IMR-90 (cell line): Measurements from ENCODE around the gene ADGRF5. TPM values are rescaled to one million over a fixed set of nuclear protein-coding genes. Genes with fewer than 3 reads are reported as not detected.

Source experiments
- ATAC-seq: fragments of 200-7000 bp; cut with Tn5 transposase; 2 replicates; pipeline ENCODE4 v1.9.1; 2020; ENCODE audit warnings: low read depth, mild to moderate bottlenecking, moderate library complexity
- BruUV-seq: library from RNA; stranded (reverse); fragments of 400-500 nt; replicated peaks from 2 replicates; lab custom pipeline; 2021; lab: Mats Ljungman, UMichigan
- CTCF ChIA-PET: fragments of 300-600 bp; formaldehyde crosslinking; extraction: SDS; loops from one replicate; lab custom pipeline; 2021; ENCODE audit warnings: antibody characterized with exemption; lab: Yijun Ruan, JAX
- POLR2A ChIA-PET: fragments of 300-600 bp; sonication (Branson Sonifier 250); formaldehyde crosslinking; loops from one replicate; lab custom pipeline; 2022; ENCODE audit warnings: antibody characterized with exemption; ENCODE audit not compliant: unreplicated experiment; lab: Charles Lee
- DNase-seq: peaks from one replicate; pipeline ENCODE4 v3.0.0; 2013
- H2AFZ ChIP-seq: replicated peaks from 2 replicates; pipeline ENCODE3; 2013; ENCODE audit warnings: low read length, mild to moderate bottlenecking; ENCODE audit not compliant: poor library complexity
- H2AK5ac ChIP-seq: 2 replicates; pipeline ENCODE4 v1.6.1; 2013; ENCODE audit warnings: low read depth, low read length, inconsistent platforms
- H2AK9ac ChIP-seq: replicated peaks from 2 replicates; pipeline ENCODE3; 2013; ENCODE audit warnings: mild to moderate bottlenecking, low read depth, low read length, moderate library complexity; ENCODE audit not compliant: poor library complexity
- H2BK120ac ChIP-seq: 2 replicates; pipeline ENCODE4 v1.6.1; 2013; ENCODE audit warnings: low read depth, low read length, inconsistent platforms
- H2BK15ac ChIP-seq: 3 replicates; pipeline ENCODE4 v1.6.1; 2013; ENCODE audit warnings: low read depth, low read length, inconsistent platforms
- H2BK20ac ChIP-seq: 2 replicates; pipeline ENCODE4 v1.6.1; 2013; ENCODE audit warnings: low read depth, mild to moderate bottlenecking, inconsistent platforms, low read length, moderate library complexity
- H2BK5ac ChIP-seq: 2 replicates; pipeline ENCODE4 v1.6.1; 2013; ENCODE audit warnings: mild to moderate bottlenecking, low read depth, low read length, inconsistent platforms; ENCODE audit not compliant: poor library complexity, severe bottlenecking
- H3K14ac ChIP-seq: replicated peaks from 2 replicates; pipeline ENCODE4 v1.6.1; 2013; ENCODE audit warnings: low read depth, low read length, inconsistent platforms
- H3K18ac ChIP-seq: 2 replicates; pipeline ENCODE4 v1.6.1; 2013; ENCODE audit warnings: low read depth, low read length, control low read depth
- H3K23ac ChIP-seq: 2 replicates; pipeline ENCODE4 v1.6.1; 2013; ENCODE audit warnings: low read depth, low read length, inconsistent platforms
- H3K27ac ChIP-seq: 2 replicates; pipeline ENCODE4 v1.5.1; 2013; ENCODE audit warnings: mild to moderate bottlenecking, control low read depth, low read length; ENCODE audit not compliant: insufficient read depth
- H3K27me3 ChIP-seq: 2 replicates; pipeline ENCODE4 v1.6.1; 2013; ENCODE audit warnings: low read length; ENCODE audit not compliant: control insufficient read depth, insufficient read depth
- H3K36me3 ChIP-seq: 2 replicates; pipeline ENCODE4 v1.6.1; 2013; ENCODE audit warnings: low read length, mixed read lengths; ENCODE audit not compliant: control insufficient read depth, insufficient read depth
- H3K4ac ChIP-seq: 2 replicates; pipeline ENCODE4 v1.6.1; 2013; ENCODE audit warnings: low read depth, low read length, inconsistent platforms
- H3K4me1 ChIP-seq: 2 replicates; pipeline ENCODE4 v1.6.1; 2013; ENCODE audit warnings: low read length, mixed read lengths; ENCODE audit not compliant: control insufficient read depth, insufficient read depth
- H3K4me2 ChIP-seq: 2 replicates; pipeline ENCODE4 v1.6.1; 2013; ENCODE audit warnings: low read depth, mild to moderate bottlenecking, control low read depth, low read length, moderate library complexity
- H3K4me3 ChIP-seq: 2 replicates; pipeline ENCODE4 v1.5.1; 2013; ENCODE audit warnings: low read depth, mild to moderate bottlenecking, control low read depth, low read length, moderate library complexity; ENCODE audit not compliant: insufficient read depth
- H3K56ac ChIP-seq: 2 replicates; pipeline ENCODE4 v1.6.1; 2013; ENCODE audit warnings: low read length, inconsistent platforms; ENCODE audit not compliant: insufficient read depth; ENCODE audit errors: extremely low read depth
- H3K79me1 ChIP-seq, 2 experiments: 2 replicates each; pipeline ENCODE4 v1.6.1; 2013; ENCODE audit warnings: low read length in 2 of 2, inconsistent platforms in 1 of 2, low read depth in 1 of 2
- H3K9ac ChIP-seq: 2 replicates; pipeline ENCODE4 v1.6.1; 2013; ENCODE audit warnings: low read depth, low read length, control low read depth
- H3K9me1 ChIP-seq: 2 replicates; pipeline ENCODE4 v1.6.1; 2013; ENCODE audit warnings: low read length, inconsistent platforms; ENCODE audit not compliant: insufficient read depth
- H3K9me3 ChIP-seq: 2 replicates; pipeline ENCODE4 v1.6.1; 2013; ENCODE audit warnings: low read length; ENCODE audit not compliant: control insufficient read depth, insufficient read depth
- H4K20me1 ChIP-seq: 2 replicates; pipeline ENCODE4 v1.6.1; 2013; ENCODE audit warnings: low read length, inconsistent platforms; ENCODE audit not compliant: insufficient read depth
- H4K5ac ChIP-seq: 2 replicates; pipeline ENCODE4 v1.6.1; 2013; ENCODE audit warnings: mild to moderate bottlenecking, low read depth, low read length, control low read depth
- H4K8ac ChIP-seq, 2 experiments: 2 replicates each; pipeline ENCODE4 v1.6.1; 2013; ENCODE audit warnings: low read depth in 2 of 2, low read length in 2 of 2, control low read depth in 1 of 2, inconsistent platforms in 1 of 2
- H4K91ac ChIP-seq: 2 replicates; pipeline ENCODE4 v1.6.1; 2013; ENCODE audit warnings: low read depth, low read length, inconsistent platforms; ENCODE audit not compliant: insufficient read depth
- BHLHE40 ChIP-seq: fragments of 150-350 bp; IDR thresholded peaks from 2 replicates; pipeline ENCODE4 v1.6.1; 2016; ENCODE audit warnings: mild to moderate bottlenecking, low read depth, low read length
- CEBPB ChIP-seq: IDR thresholded peaks from 2 replicates; pipeline ENCODE4 v1.6.1; 2012; ENCODE audit warnings: low read depth, low read length, improper control_type of control experiment
- CHD1 ChIP-seq: IDR thresholded peaks from 2 replicates; pipeline ENCODE4 v1.6.1; 2012; ENCODE audit warnings: low read depth, low read length, improper control_type of control experiment
- CTCF ChIP-seq: conservative IDR thresholded peaks from 2 replicates; pipeline ENCODE4 v1.5.1; 2012; ENCODE audit warnings: mild to moderate bottlenecking, low read depth, low read length, improper control_type of control experiment
- ELK1 ChIP-seq: fragments of 150-350 bp; IDR thresholded peaks from 2 replicates; pipeline ENCODE4 v1.6.1; 2016; ENCODE audit warnings: low read depth, mild to moderate bottlenecking, low read length, moderate library complexity, borderline replicate concordance
- FOS ChIP-seq: fragments of 150-350 bp; IDR thresholded peaks from 2 replicates; pipeline ENCODE4 v1.6.1; 2016; ENCODE audit warnings: low read depth, low read length
- MAFK ChIP-seq: IDR thresholded peaks from 2 replicates; pipeline ENCODE4 v1.6.1; 2012; ENCODE audit warnings: low read depth, low read length, improper control_type of control experiment
- MAZ ChIP-seq: IDR thresholded peaks from 2 replicates; pipeline ENCODE4 v1.6.1; 2012; ENCODE audit warnings: low read depth, mild to moderate bottlenecking, low read length, improper control_type of control experiment, moderate library complexity, borderline replicate concordance
- MXI1 ChIP-seq: IDR thresholded peaks from 2 replicates; pipeline ENCODE4 v1.6.1; 2012; ENCODE audit warnings: low read depth, mild to moderate bottlenecking, low read length, moderate library complexity, borderline replicate concordance
- NFE2L2 ChIP-seq: fragments of 150-350 bp; IDR thresholded peaks from 2 replicates; pipeline ENCODE4 v1.6.1; 2016; ENCODE audit warnings: low read depth, mild to moderate bottlenecking, low read length
- POLR2A ChIP-seq: IDR thresholded peaks from 2 replicates; pipeline ENCODE4 v1.6.1; 2012; ENCODE audit warnings: mild to moderate bottlenecking, low read depth, low read length
- RAD21 ChIP-seq: IDR thresholded peaks from 2 replicates; pipeline ENCODE4 v1.6.1; 2012; ENCODE audit warnings: low read length, improper control_type of control experiment
- RCOR1 ChIP-seq: IDR thresholded peaks from 2 replicates; pipeline ENCODE4 v1.6.1; 2012; ENCODE audit warnings: mild to moderate bottlenecking, low read length, improper control_type of control experiment; ENCODE audit not compliant: insufficient replicate concordance
- RFX5 ChIP-seq: IDR thresholded peaks from 2 replicates; pipeline ENCODE4 v1.8.0; 2012; ENCODE audit warnings: low read depth, mild to moderate bottlenecking, low read length, moderate library complexity
- SMC3 ChIP-seq: fragments of 150-350 bp; IDR thresholded peaks from 2 replicates; pipeline ENCODE4 v1.6.1; 2016; ENCODE audit warnings: low read depth, mild to moderate bottlenecking, antibody characterized with exemption, low read length, moderate library complexity
- dilution Hi-C: fragments of 300-500 bp; cut with HindIII; formaldehyde crosslinking; loops from one replicate; pipeline ENCODE4 v1.14.3; 2018; ENCODE audit warnings: low sequenced_read_pairs; ENCODE audit not compliant: unreplicated experiment
- in situ Hi-C: fragments of 300-500 bp; cut with MboI; formaldehyde crosslinking; loops from 3 replicates; pipeline ENCODE4 v1.14.3; 2019; ENCODE audit warnings: low sequenced_read_pairs, inconsistent platforms, mixed read lengths
- intact Hi-C: fragments of 100-400 bp; cut with micrococcal nuclease; formaldehyde crosslinking; loops from 2 replicates; pipeline ENCODE4 v1.10.0; 2022
- polyA plus RNA-seq, 3 experiments: library from polyadenylated mRNA; depleted of rRNA; stranded (reverse); fragments of >200 nt; gene quantifications; 2 replicates each; pipeline ENCODE4 v1.2.3, GENCODE V29; 2012; ENCODE audit warnings: low replicate concordance in 1 of 3
- total RNA-seq: library from RNA; depleted of rRNA; stranded (reverse); fragments of >200 nt; gene quantifications from 2 replicates; pipeline ENCODE4 v1.2.3, GENCODE V29; 2012
- TF ChIP-seq, protein P1 (sequence below): fragments of 150-350 bp; IDR thresholded peaks from 2 replicates; pipeline ENCODE4 v1.6.1; 2017; ENCODE audit warnings: mild to moderate bottlenecking, antibody characterized with exemption, low read length, low read depth

Gene ADGRF5
- total and polyA plus RNA-seq, 2 of the 4 experiments (the other 2 are of a cell fraction), result not detected

- Histone ChIP-seq H2AK9ac (no peak overlapping the region), H3K79me1 (no peaks in the 10 kb centered on the region), H3K23ac (no peak overlapping the region), H2AK5ac (no peak overlapping the region), H3K9me1 (no peaks in the 10 kb centered on the region), H3K4me2 (no peak overlapping the region), H3K27ac (no peak overlapping the region), H3K4ac (no peak overlapping the region), H2BK15ac (no peak overlapping the region), H2BK120ac (no peak overlapping the region), H2BK20ac (no peak overlapping the region), H3K27me3 (no peaks in the 10 kb centered on the region), H2AFZ (no peak overlapping the region), H3K18ac (no peak overlapping the region), H4K8ac (no peak overlapping the region), H3K56ac (no peak overlapping the region), H4K91ac (no peak overlapping the region), H4K5ac (no peak overlapping the region), H3K4me1 (no peaks in the 10 kb centered on the region), H4K20me1 (no peaks in the 10 kb centered on the region), H3K14ac (no peak overlapping the region), H3K9ac (no peak overlapping the region), H3K9me3 (no peaks in the 10 kb centered on the region), H3K4me3 (no peak overlapping the region), H3K36me3 (no peaks in the 10 kb centered on the region), H2BK5ac (no peak overlapping the region)
- DNase-seq, result no peak
- no TSS peak for BruUV-seq
- no peak for TF ChIP-seq POLR2A
- TF ChIP-seq, protein P1, sequence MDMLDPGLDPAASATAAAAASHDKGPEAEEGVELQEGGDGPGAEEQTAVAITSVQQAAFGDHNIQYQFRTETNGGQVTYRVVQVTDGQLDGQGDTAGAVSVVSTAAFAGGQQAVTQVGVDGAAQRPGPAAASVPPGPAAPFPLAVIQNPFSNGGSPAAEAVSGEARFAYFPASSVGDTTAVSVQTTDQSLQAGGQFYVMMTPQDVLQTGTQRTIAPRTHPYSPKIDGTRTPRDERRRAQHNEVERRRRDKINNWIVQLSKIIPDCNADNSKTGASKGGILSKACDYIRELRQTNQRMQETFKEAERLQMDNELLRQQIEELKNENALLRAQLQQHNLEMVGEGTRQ, result no peak
- TF ChIP-seq RAD21, result no peak
- TF ChIP-seq CTCF, result no peak
- TF ChIP-seq RFX5, result no peak
- TF ChIP-seq MAFK, result no peak
- TF ChIP-seq RCOR1, result no peak
- TF ChIP-seq FOS, result no peak
- TF ChIP-seq MXI1, result no peak
- TF ChIP-seq SMC3, result no peak
- TF ChIP-seq BHLHE40, result no peak
- no peak for TF ChIP-seq CHD1
- no peak for TF ChIP-seq CEBPB
- TF ChIP-seq NFE2L2, result no peak
- TF ChIP-seq ELK1, result no peak
- no peak for TF ChIP-seq MAZ
- dilution Hi-C loops, result no loop called here
- POLR2A ChIA-PET, result no interaction called here
- CTCF ChIA-PET, result interaction anchor here (0.7 kb wide), 1 partner anchor 19 kb away, joined by 6 read pairs; no protein-coding TSS in a partner anchor
- ATAC-seq, result no peak
- intact Hi-C loops, result no loop called here
- in situ Hi-C loops, result no loop called here
These were observed 37.7 kb upstream of the ADGRF5 start for GRCh38 chr6:46959419-46959818.
